ENCODE results near the gene PRMT7. TPM values are rescaled to one million over a fixed set of nuclear protein-coding genes. Genes with fewer than 3 reads are reported as not detected.

PRMT7 gene
- total RNA-seq = 28.9 TPM
- long read RNA-seq, partial matches to known transcripts = 1 of 19 reads
- long read RNA-seq, other reads (novel, unspliced or antisense) = 18 of 19 reads

- DNase-seq (ENCODE audit: missing footprints) (peak; percentile 97), ATAC-seq (peak; percentile 100)
- intact Hi-C loops (cut with DNase I) = loop anchor here (2.0 to 5.0 kb wide), 2 partner anchors 46 to 64 kb away; partner anchors contain the start of genes PLA2G15 and SLC7A6
These were observed at the start of gene PRMT7, which contains the start of gene SLC7A6OS for GRCh38 chr16:68310774-68311511. Gene PRMT7 (plus strand): TSS chr16:68311019. CDS start chr16:68315980, 4,961 bp downstream. Gene SLC7A6OS (minus strand): TSS chr16:68310946. CDS start chr16:68310926, 20 bp downstream.

GRCh38 chr16:68263559-68264127 lies 47.2 kb upstream of the PRMT7 start:
- intact Hi-C loops (cut with DNase I) = loop anchor here (2.0 to 5.0 kb wide), 3 partner anchors 19 to 47 kb away; partner anchors contain the start of genes PRMT7 and SLC7A6OS
- no peak for ATAC-seq
- no peak for DNase-seq (ENCODE audit: missing footprints)

- ATAC-seq (peak; percentile 77), DNase-seq (ENCODE audit: missing footprints) (peak; percentile 92)
- intact Hi-C loops (cut with DNase I) = loop anchor here (2.0 to 5.0 kb wide), 3 partner anchors 18 to 46 kb away; partner anchors contain the start of genes PRMT7 and SLC7A6OS
These were observed 46.4 kb upstream of the PRMT7 start, which contains the start of gene SLC7A6 for GRCh38 chr16:68264128-68265077. Gene SLC7A6 (plus strand): TSS chr16:68264526. CDS start chr16:68274727, 10,201 bp downstream.

- DNase-seq (ENCODE audit: missing footprints) (peak; percentile 78), ATAC-seq (peak; percentile 67)
- intact Hi-C loops (cut with DNase I) = loop anchor here (2.0 kb wide), 2 partner anchors 18 to 46 kb away; partner anchors contain the start of genes PRMT7 and SLC7A6OS
These were observed 45.5 kb upstream of the PRMT7 start for GRCh38 chr16:68265078-68265920.

GRCh38 chr16:68267612-68268405 lies 43.0 kb upstream of the PRMT7 start:
- ATAC-seq = no peak
- intact Hi-C loops (cut with DNase I) = no loop called here

GRCh38 chr16:68269793-68270192 lies 41.0 kb upstream of the PRMT7 start:
- ATAC-seq = no peak
- intact Hi-C loops (cut with DNase I) = no loop called here
- no peak for DNase-seq (ENCODE audit: missing footprints)

More at GRCh38 chr16:68267612-68268405, 43.0 kb upstream of the PRMT7 start:
- DNase-seq (ENCODE audit: missing footprints) = no peak

GRCh38 chr16:68270353-68270752 lies 40.5 kb upstream of the PRMT7 start:
- no peak for DNase-seq (ENCODE audit: missing footprints)
- intact Hi-C loops (cut with DNase I) = no loop called here
- no peak for ATAC-seq

- no peak for DNase-seq (ENCODE audit: missing footprints)
- no peak for ATAC-seq
- intact Hi-C loops (cut with DNase I) = no loop called here
These were observed 38.2 kb upstream of the PRMT7 start for GRCh38 chr16:68272507-68273209.

- DNase-seq (ENCODE audit: missing footprints) = no peak
- no peak for ATAC-seq
- intact Hi-C loops (cut with DNase I) = no loop called here
These were observed 37.4 kb upstream of the PRMT7 start for GRCh38 chr16:68273459-68273858.

GRCh38 chr16:68273896-68274295 lies 36.9 kb upstream of the PRMT7 start:
- ATAC-seq (no peak), DNase-seq (ENCODE audit: missing footprints) (no peak)
- intact Hi-C loops (cut with DNase I) = no loop called here

GRCh38 chr16:68274441-68274840 lies 36.4 kb upstream of the PRMT7 start:
- DNase-seq (ENCODE audit: missing footprints) (no peak), ATAC-seq (peak; percentile 58)
- intact Hi-C loops (cut with DNase I) = no loop called here

- ATAC-seq (no peak), DNase-seq (ENCODE audit: missing footprints) (no peak)
- intact Hi-C loops (cut with DNase I) = no loop called here
These were observed 35.1 kb upstream of the PRMT7 start for GRCh38 chr16:68275611-68276191.

- intact Hi-C loops (cut with DNase I) = no loop called here
- ATAC-seq (peak; percentile 48), DNase-seq (ENCODE audit: missing footprints) (no peak)
These were observed 34.6 kb upstream of the PRMT7 start for GRCh38 chr16:68276223-68276622.

- ATAC-seq (no peak), DNase-seq (ENCODE audit: missing footprints) (no peak)
- intact Hi-C loops (cut with DNase I) = no loop called here
These were observed 30.9 kb upstream of the PRMT7 start for GRCh38 chr16:68279726-68280558.

Data from Right ventricle myocardium inferior (tissue), 1 donor.